H1 (cell line): ENCODE results near the gene GJD3. TPM values are rescaled to one million over a fixed set of nuclear protein-coding genes. Genes with fewer than 3 reads are reported as not detected.
A peak's percentile ranks its signal among the peaks of the same experiment; 100 is the strongest.

Experiments
- CTCF ChIA-PET: fragments of 300-600 bp; sonication (Branson Sonifier 250); formaldehyde crosslinking; loops from one replicate; lab custom pipeline; 2021; ENCODE audit not compliant: partially characterized antibody; lab: Charles Lee
- POLR2A ChIA-PET: fragments of 300-600 bp; sonication (Branson Sonifier 250); formaldehyde crosslinking; loops from one replicate; lab custom pipeline; 2021; ENCODE audit warnings: inconsistent platforms; ENCODE audit not compliant: partially characterized antibody; lab: Charles Lee
- DNase-seq, 2 experiments: peaks; one replicate each; pipeline versions ENCODE4 v3.0.0 to v3.0.0-alpha.2; 2010 to 2022; ENCODE audit warnings: low spot score in 2 of 2, low read depth in 1 of 2, mixed read lengths in 1 of 2
- FAIRE-seq: peaks from 2 replicates; lab custom pipeline; 2011; peaks lifted over from hg19 to GRCh38; lab: Jason Lieb, UNC
- H2AFZ ChIP-seq: 2 replicates; pipeline ENCODE4 v1.8.1; 2012; ENCODE audit warnings: low read length, inconsistent platforms
- H2AK5ac ChIP-seq: 2 replicates; pipeline ENCODE4 v1.6.1; 2013; ENCODE audit warnings: low read depth, low read length
- H2BK120ac ChIP-seq: replicated peaks from 2 replicates; pipeline ENCODE3; 2013; ENCODE audit warnings: low read depth, low read length, inconsistent platforms
- H2BK12ac ChIP-seq: 2 replicates; pipeline ENCODE4 v1.6.1; 2013; ENCODE audit warnings: low read depth, low read length
- H2BK15ac ChIP-seq: 2 replicates; pipeline ENCODE4 v1.6.1; 2013; ENCODE audit warnings: low read length
- H2BK20ac ChIP-seq: 2 replicates; pipeline ENCODE4 v1.6.1; 2013; ENCODE audit warnings: low read length
- H2BK5ac ChIP-seq: 2 replicates; pipeline ENCODE4 v1.6.1; 2013; ENCODE audit warnings: low read depth, low read length
- H3K14ac ChIP-seq: 2 replicates; pipeline ENCODE4 v1.6.1; 2013; ENCODE audit warnings: inconsistent platforms; ENCODE audit not compliant: insufficient read length
- H3K18ac ChIP-seq: 2 replicates; pipeline ENCODE4 v1.6.1; 2013; ENCODE audit warnings: low read length; ENCODE audit errors: extremely low read depth
- H3K23ac ChIP-seq: 2 replicates; pipeline ENCODE4 v1.6.1; 2013; ENCODE audit warnings: inconsistent platforms; ENCODE audit not compliant: insufficient read length
- H3K23me2 ChIP-seq: 2 replicates; pipeline ENCODE4 v1.6.1; 2013; ENCODE audit warnings: low read depth, low read length
- H3K27ac ChIP-seq: 2 replicates; pipeline ENCODE4 v1.6.1; 2011; ENCODE audit warnings: low read depth, low read length, inconsistent platforms
- H3K27me3 ChIP-seq, 4 experiments: replicated peaks in 1 of 4; 1 replicate in 1 of 4; 2 replicates in 3 of 4; pipeline versions ENCODE4 v1.6.1 to v1.8.1; 2011 to 2013; ENCODE audit warnings: low read length in 3 of 4, mild to moderate bottlenecking in 3 of 4, inconsistent platforms in 2 of 4, mixed read lengths in 2 of 4, moderate library complexity in 1 of 4; ENCODE audit not compliant: control insufficient read depth in 3 of 4, insufficient read depth in 3 of 4; ENCODE audit errors: extremely low read depth in 1 of 4
- H3K36me3 ChIP-seq, 4 experiments: 2 replicates each; pipeline versions ENCODE4 v1.6.1 to v1.8.1; 2011 to 2013; ENCODE audit warnings: mild to moderate bottlenecking in 4 of 4, low read length in 3 of 4, moderate library complexity in 2 of 4, control low read depth in 1 of 4, inconsistent platforms in 1 of 4; ENCODE audit not compliant: insufficient read depth in 4 of 4, control insufficient read depth in 2 of 4
- H3K4ac ChIP-seq: replicated peaks from 2 replicates; pipeline ENCODE3; 2013; ENCODE audit warnings: low read length, low read depth, mixed read lengths, inconsistent platforms; ENCODE audit not compliant: insufficient read length
- H3K4me1 ChIP-seq, 4 experiments: replicated peaks in 1 of 4; 1 replicate in 1 of 4; 2 replicates in 3 of 4; pipeline versions ENCODE4 v1.6.1 to v1.8.1; 2011 to 2013; ENCODE audit warnings: low read length in 3 of 4, inconsistent platforms in 2 of 4, mixed read lengths in 1 of 4; ENCODE audit not compliant: insufficient read depth in 4 of 4, control insufficient read depth in 3 of 4
- H3K4me2 ChIP-seq, 2 experiments: 2 replicates each; pipeline versions ENCODE4 v1.6.1 to v1.8.1; 2011 to 2013; ENCODE audit warnings: low read depth in 2 of 2, low read length in 2 of 2, control low read depth in 1 of 2, inconsistent platforms in 1 of 2, mild to moderate bottlenecking in 1 of 2; ENCODE audit not compliant: insufficient read depth in 1 of 2
- H3K4me3 ChIP-seq, 4 experiments: fragments of 200-600, 300-600 bp in 1 of 4; sonication (generic), shearing (Covaris generic), sonication (Bioruptor Twin) in 1 of 4; 2 replicates each; pipeline versions ENCODE4 v1.5.1 to v1.8.1; 2011 to 2016; ENCODE audit warnings: low read length in 4 of 4, low read depth in 3 of 4, control low read depth in 2 of 4, inconsistent platforms in 2 of 4, mild to moderate bottlenecking in 2 of 4, mixed read lengths in 1 of 4, moderate library complexity in 1 of 4; ENCODE audit not compliant: insufficient read depth in 2 of 4; ENCODE audit errors: extremely low read depth in 1 of 4
- H3K56ac ChIP-seq: replicated peaks from 2 replicates; pipeline ENCODE3; 2013; ENCODE audit warnings: low read depth, mild to moderate bottlenecking, mixed read lengths, low read length, inconsistent platforms; ENCODE audit not compliant: insufficient read length
- H3K79me1 ChIP-seq: 2 replicates; pipeline ENCODE4 v1.6.1; 2013; ENCODE audit warnings: low read depth, low read length, control low read depth
- H3K79me2 ChIP-seq, 2 experiments: 2 replicates each; pipeline versions ENCODE4 v1.6.1 to v1.8.1; 2012 to 2013; ENCODE audit warnings: low read length in 2 of 2, mild to moderate bottlenecking in 2 of 2, inconsistent platforms in 1 of 2; ENCODE audit not compliant: insufficient read depth in 2 of 2, control insufficient read depth in 1 of 2
- H3K9ac ChIP-seq, 4 experiments: replicated peaks in 1 of 4; 1 replicate in 1 of 4; 2 replicates in 3 of 4; pipeline versions ENCODE4 v1.6.1 to v1.8.1; 2011 to 2013; ENCODE audit warnings: low read depth in 3 of 4, low read length in 3 of 4, control low read depth in 2 of 4, mild to moderate bottlenecking in 2 of 4, moderate library complexity in 2 of 4, inconsistent platforms in 1 of 4; ENCODE audit errors: extremely low read depth in 1 of 4
- H3K9me3 ChIP-seq, 2 experiments: 2 replicates each; pipeline versions ENCODE4 v1.6.1 to v1.8.1; 2012 to 2013; ENCODE audit warnings: mild to moderate bottlenecking in 2 of 2, moderate library complexity in 2 of 2, control low read depth in 1 of 2, inconsistent platforms in 1 of 2, low read depth in 1 of 2, low read length in 1 of 2, mixed read lengths in 1 of 2; ENCODE audit not compliant: insufficient read depth in 2 of 2
- H4K20me1 ChIP-seq, 2 experiments: replicated peaks in 1 of 2; 2 replicates each; pipeline versions ENCODE3 to v1.8.1; 2011 to 2013; ENCODE audit warnings: inconsistent platforms in 2 of 2, low read length in 2 of 2, mild to moderate bottlenecking in 1 of 2; ENCODE audit not compliant: insufficient read depth in 2 of 2, control insufficient read depth in 1 of 2
- H4K5ac ChIP-seq: 2 replicates; pipeline ENCODE4 v1.6.1; 2013; ENCODE audit warnings: low read length, low read depth, mixed read lengths, inconsistent platforms; ENCODE audit not compliant: insufficient read length
- H4K8ac ChIP-seq: 2 replicates; pipeline ENCODE4 v1.8.0; 2013; ENCODE audit warnings: mild to moderate bottlenecking, moderate library complexity, low read length, inconsistent platforms; ENCODE audit not compliant: insufficient read depth; ENCODE audit errors: extremely low read depth
- H4K91ac ChIP-seq: replicated peaks from 2 replicates; pipeline ENCODE3; 2013; ENCODE audit warnings: low read length, mixed read lengths, inconsistent platforms; ENCODE audit not compliant: insufficient read length
- BACH1 ChIP-seq: IDR thresholded peaks from 2 replicates; pipeline ENCODE4 v1.6.1; 2012; ENCODE audit warnings: low read length, improper control_type of control experiment
- CEBPB ChIP-seq: IDR thresholded peaks from 2 replicates; pipeline ENCODE4 v1.6.1; 2012; ENCODE audit warnings: low read depth, low read length
- CHD2 ChIP-seq: IDR thresholded peaks from 2 replicates; pipeline ENCODE4 v1.6.1; 2012; ENCODE audit warnings: low read length, improper control_type of control experiment
- EGR1 ChIP-seq: IDR thresholded peaks from 2 replicates; pipeline ENCODE4 v1.6.1; 2011; ENCODE audit warnings: low read depth, low read length, borderline replicate concordance
- GTF2F1 ChIP-seq: IDR thresholded peaks from 2 replicates; pipeline ENCODE4 v1.6.1; 2012; ENCODE audit warnings: low read depth, low read length, improper control_type of control experiment, borderline replicate concordance
- MAFK ChIP-seq: IDR thresholded peaks from 2 replicates; pipeline ENCODE4 v1.6.1; 2012; ENCODE audit warnings: low read depth, mild to moderate bottlenecking, improper control_type of control experiment, low read length
- NRF1 ChIP-seq: IDR thresholded peaks from 2 replicates; pipeline ENCODE4 v1.6.1; 2011; ENCODE audit warnings: mild to moderate bottlenecking, low read depth, low read length, improper control_type of control experiment
- SP1 ChIP-seq: IDR thresholded peaks from 2 replicates; pipeline ENCODE4 v1.6.1; 2011; ENCODE audit warnings: low read depth, low read length
- SP2 ChIP-seq: IDR thresholded peaks from 2 replicates; pipeline ENCODE4 v1.6.1; 2012; ENCODE audit warnings: mild to moderate bottlenecking, low read length, inconsistent platforms
- TEAD4 ChIP-seq: IDR thresholded peaks from 2 replicates; pipeline ENCODE4 v1.6.1; 2012; ENCODE audit warnings: low read depth, low read length, inconsistent platforms, mixed read lengths
- WGBS, 2 experiments: shearing (Covaris generic) in 1 of 2; methylation state at CpG; one replicate each; pipeline versions ENCODE4 v1.1.6 to v1.1.7; 2013 to 2015; ENCODE audit warnings: low lambda C conversion rate in 2 of 2, mixed read lengths in 2 of 2, inconsistent platforms in 1 of 2, low coverage in 1 of 2, missing lambda C conversion rate in 1 of 2; ENCODE audit not compliant: insufficient replicate concordance in 2 of 2, insufficient coverage in 1 of 2, insufficient read length in 1 of 2; ENCODE audit errors: extremely low coverage in 1 of 2, missing lambda C conversion rate in 1 of 2; 5-methylcytosine and 5-hydroxymethylcytosine counted together
- polyA plus RNA-seq, 7 experiments: library from polyadenylated mRNA; depleted of rRNA in 3 of 7; stranded (reverse) in 5 of 7; unstranded in 2 of 7; fragments of >200 nt in 5 of 7; fragments of 200-250 nt in 2 of 7; gene quantifications; 1 replicate in 5 of 7; 2 replicates in 1 of 7; 4 replicates in 1 of 7; pipeline versions ENCODE4 v1.2.1 to v1.2.3, GENCODE V29; 2011 to 2013; ENCODE audit warnings: missing spikeins in 2 of 7, mixed read lengths in 2 of 7
- total RNA-seq: library from RNA; stranded (reverse); fragmentation: NEBNext Ultra II Directional; extraction: Animal tissue kit (Norgen Biotek cat#: 25700); gene quantifications from 2 replicates; pipeline ENCODE4 v1.2.1, GENCODE V29; 2021
- TF ChIP-seq, protein P1 (sequence below), 3 experiments: IDR thresholded peaks; 1 replicate in 2 of 3; 2 replicates in 1 of 3; pipeline versions ENCODE4 v1.5.1 to v1.6.1; 2011; ENCODE audit warnings: low read length in 3 of 3, mild to moderate bottlenecking in 3 of 3, inconsistent platforms in 2 of 3, low read depth in 1 of 3, moderate library complexity in 1 of 3; ENCODE audit not compliant: insufficient read depth in 1 of 3; ENCODE audit errors: control extremely low read depth in 1 of 3
- TF ChIP-seq, protein P2 (sequence below): IDR thresholded peaks from 2 replicates; pipeline ENCODE4 v1.6.1; 2011; ENCODE audit warnings: low read depth, mild to moderate bottlenecking, low read length; ENCODE audit not compliant: insufficient read depth

The GJD3 gene
- total and polyA plus RNA-seq, 2 of the 8 experiments (the other 6 are each of a cell fraction or from before 2014, with no cell fraction given) = 0.53 to 1.9 TPM

DNA sequence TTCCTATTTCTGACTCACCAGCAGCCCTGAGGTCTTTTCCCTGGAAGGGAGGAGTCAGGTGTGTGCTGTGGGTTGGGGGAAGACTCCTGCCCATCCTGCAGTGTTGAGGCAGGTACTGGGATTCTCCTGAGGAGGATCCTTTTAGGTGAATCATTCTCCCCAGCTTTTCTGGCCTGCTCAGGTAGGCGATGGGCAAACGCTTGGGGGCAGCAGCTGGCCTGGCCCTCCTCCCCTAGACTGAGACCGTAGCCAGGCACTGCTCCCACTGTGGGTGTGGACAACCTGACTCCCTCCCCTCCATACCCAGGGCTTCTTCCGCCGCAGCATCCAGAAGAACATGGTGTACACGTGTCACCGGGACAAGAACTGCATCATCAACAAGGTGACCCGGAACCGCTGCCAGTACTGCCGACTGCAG is 15.1 kb downstream of the GJD3 start:
- Histone ChIP-seq H3K79me2 (no peaks in the 10 kb centered on the region; a peak in 1 of 4 replicates), H3K23me2 (peaks cover 13% of the 10 kb centered on the region; the same call in 1 of the 2 replicates), H3K14ac (no peak overlapping the region), H4K20me1 (peaks cover 25 to 44% of the 10 kb centered on the region in 2 experiments), H2AFZ (no peak overlapping the region), H2BK20ac (no peak overlapping the region), H4K5ac (no peak overlapping the region), H3K27me3 (peaks cover 5 to 51% (median 38%) of the 10 kb centered on the region in 4 experiments), H2AK5ac (peak overlapping the region; percentile 33; the same call in 1 of the 2 replicates), H2BK12ac (no peak overlapping the region), H2BK5ac (no peak overlapping the region), H3K27ac (no peak overlapping the region), H3K56ac (no peak overlapping the region), H2BK15ac (no peak overlapping the region), H3K9me3 (no peaks in the 10 kb centered on the region), H3K9ac (no peak overlapping the region), H3K4me1 (peaks cover 12 to 55% (median 42%) of the 10 kb centered on the region in 4 experiments), H3K4me2 (no peak overlapping the region), H4K8ac (no peak overlapping the region; the same call in 1 of the 2 replicates), H3K36me3 (no peaks in the 10 kb centered on the region; a peak in 1 of 8 replicates), H3K79me1 (peaks cover 5% of the 10 kb centered on the region; the same call in 1 of the 2 replicates), H3K4ac (no peak overlapping the region), H3K23ac (no peak overlapping the region), H3K18ac (no peak overlapping the region), H4K91ac (no peak overlapping the region), H3K4me3 (no peak overlapping the region), H2BK120ac (no peak overlapping the region)
- FAIRE-seq = no peak
- WGBS, 2 experiments = 91% methylated on average over 10 of the region's 10 CpGs; no CpG with 5 or more reads in 1 of the 2 experiments
- POLR2A ChIA-PET = interaction anchor here (27.8 kb wide), 1 partner anchor 47 kb away, joined by 570 read pairs; the partner anchor contains the start of genes CDC6 and RARA
- no peak for DNase-seq
- CTCF ChIA-PET = interaction anchor here (1.0 to 30.8 kb wide), 4 partner anchors 7 to 31 kb away, joined by 3 to 1198 read pairs (median 38); partner anchors contain the start of genes GJD3 and RARA
- TF ChIP-seq TEAD4 (no peak), BACH1 (no peak), SP1 (no peak), EGR1 (no peak), CEBPB (no peak), NRF1 (no peak), CHD2 (no peak), GTF2F1 (no peak), MAFK (no peak), SP2 (no peak)
- TF ChIP-seq, protein P1, sequence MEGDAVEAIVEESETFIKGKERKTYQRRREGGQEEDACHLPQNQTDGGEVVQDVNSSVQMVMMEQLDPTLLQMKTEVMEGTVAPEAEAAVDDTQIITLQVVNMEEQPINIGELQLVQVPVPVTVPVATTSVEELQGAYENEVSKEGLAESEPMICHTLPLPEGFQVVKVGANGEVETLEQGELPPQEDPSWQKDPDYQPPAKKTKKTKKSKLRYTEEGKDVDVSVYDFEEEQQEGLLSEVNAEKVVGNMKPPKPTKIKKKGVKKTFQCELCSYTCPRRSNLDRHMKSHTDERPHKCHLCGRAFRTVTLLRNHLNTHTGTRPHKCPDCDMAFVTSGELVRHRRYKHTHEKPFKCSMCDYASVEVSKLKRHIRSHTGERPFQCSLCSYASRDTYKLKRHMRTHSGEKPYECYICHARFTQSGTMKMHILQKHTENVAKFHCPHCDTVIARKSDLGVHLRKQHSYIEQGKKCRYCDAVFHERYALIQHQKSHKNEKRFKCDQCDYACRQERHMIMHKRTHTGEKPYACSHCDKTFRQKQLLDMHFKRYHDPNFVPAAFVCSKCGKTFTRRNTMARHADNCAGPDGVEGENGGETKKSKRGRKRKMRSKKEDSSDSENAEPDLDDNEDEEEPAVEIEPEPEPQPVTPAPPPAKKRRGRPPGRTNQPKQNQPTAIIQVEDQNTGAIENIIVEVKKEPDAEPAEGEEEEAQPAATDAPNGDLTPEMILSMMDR (IDR thresholded peaks at IDR 0.05; ENCODE audit: control extremely low read depth in 1 of 3, insufficient read depth in 1 of 3, low read depth in 1 of 3, low read length in 3 of 3) = no peak
- TF ChIP-seq, protein P2, sequence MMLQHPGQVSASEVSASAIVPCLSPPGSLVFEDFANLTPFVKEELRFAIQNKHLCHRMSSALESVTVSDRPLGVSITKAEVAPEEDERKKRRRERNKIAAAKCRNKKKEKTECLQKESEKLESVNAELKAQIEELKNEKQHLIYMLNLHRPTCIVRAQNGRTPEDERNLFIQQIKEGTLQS = no peak
